NCI-H187 (cell line): ENCODE data around the gene CFAP141.
"Not testable (repeated sequence)": the region's sequence is repeated elsewhere in the genome, so short reads cannot be mapped to it uniquely, and the experiment has no call there.

Source experiments
- DNase-seq, 2 experiments: peaks; one replicate each; lab custom pipeline; 2025; lab: John Stamatoyannopoulos, UW

CFAP141 gene

DNA sequence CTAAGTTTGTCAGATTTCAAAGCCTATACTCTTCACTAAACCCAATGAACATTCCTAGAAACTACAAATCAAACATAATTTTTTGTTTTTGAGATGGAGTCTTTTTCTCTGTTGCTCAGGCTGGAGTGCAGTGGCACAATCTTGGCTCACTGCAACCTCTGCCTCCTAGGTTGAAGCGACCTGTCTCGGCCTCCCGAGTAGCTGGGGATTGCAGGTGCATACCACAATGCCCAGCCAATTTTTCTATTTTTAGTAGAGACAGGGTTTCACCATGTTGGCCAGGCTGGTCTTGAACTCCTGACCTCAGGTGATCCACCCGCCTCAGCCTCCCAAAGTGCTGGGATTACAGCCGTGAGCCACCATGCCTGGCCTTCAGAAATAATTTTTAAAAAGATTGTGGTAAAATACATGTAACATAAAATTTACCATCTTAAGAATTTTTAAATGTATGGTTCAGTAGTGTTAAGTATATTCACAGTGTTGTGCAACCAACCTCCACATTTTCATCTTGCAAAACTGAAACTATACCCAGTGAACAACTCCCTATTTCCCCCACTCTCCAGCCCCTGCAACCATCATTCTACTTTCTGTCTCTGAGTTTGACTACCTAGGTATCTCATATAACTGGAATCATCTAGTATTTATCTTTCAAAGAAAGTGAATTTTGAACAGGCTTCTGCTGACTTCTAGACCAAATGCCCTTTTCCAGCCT lies 2.7 kb upstream of the CFAP141 start:
- DNase-seq: no peak

DNA sequence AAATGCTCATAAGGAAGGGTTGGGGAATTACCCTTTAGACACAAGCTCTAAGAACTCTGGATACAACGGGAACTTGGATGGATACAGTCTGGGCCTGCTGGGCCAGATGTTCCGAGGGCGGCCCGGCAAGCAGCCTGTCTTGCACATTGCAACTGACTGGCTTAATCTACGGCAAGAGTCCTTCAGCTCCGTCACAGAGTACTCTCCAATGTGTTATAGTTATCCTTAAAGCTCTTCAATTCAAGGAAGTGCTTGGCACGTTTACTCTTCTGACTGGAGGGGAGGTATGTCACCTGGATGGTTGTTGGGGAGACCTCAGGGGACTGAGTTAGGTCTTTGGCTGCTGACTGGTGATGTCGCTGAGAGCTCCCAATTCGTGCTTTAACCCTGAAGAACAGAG lies 1.1 kb upstream of the CFAP141 start:
- DNase-seq: no peak

DNA sequence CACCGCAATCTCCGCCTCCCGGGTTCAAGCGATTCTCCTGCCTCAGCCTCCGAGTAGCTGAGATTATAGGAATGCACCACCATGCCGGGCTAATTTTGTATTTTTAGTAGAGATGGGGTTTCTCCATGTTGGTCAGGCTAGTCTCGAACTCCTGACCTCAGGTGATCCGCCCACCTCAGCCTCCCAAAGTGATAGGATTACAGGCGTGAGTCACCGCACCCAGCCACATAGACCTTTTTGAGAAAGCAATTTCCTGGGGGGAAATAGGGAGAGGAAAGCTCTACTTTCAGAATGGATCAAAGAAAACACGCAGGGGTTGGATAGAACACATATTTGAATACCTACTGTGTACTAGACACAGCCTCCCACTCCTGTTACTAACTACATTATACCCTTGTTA lies 355 bp downstream of the CFAP141 start:
- DNase-seq: not testable (repeated sequence)

DNA sequence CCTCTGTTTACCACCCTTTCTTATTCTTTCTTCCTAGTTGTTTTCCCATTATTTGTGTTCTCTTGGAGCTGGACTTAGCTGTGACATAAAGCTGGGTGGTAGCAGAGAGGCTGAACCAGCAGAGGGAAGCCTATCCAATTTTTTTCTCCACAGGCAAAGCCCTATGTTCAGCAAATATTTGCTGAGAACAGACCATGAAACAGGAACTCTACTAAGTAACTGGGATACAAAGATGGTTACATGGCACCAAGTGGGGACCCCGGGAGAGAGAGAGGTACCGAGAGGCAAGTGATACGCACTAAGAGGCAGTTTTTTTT lies 6.6 kb downstream of the CFAP141 start:
- no peak for DNase-seq

DNA sequence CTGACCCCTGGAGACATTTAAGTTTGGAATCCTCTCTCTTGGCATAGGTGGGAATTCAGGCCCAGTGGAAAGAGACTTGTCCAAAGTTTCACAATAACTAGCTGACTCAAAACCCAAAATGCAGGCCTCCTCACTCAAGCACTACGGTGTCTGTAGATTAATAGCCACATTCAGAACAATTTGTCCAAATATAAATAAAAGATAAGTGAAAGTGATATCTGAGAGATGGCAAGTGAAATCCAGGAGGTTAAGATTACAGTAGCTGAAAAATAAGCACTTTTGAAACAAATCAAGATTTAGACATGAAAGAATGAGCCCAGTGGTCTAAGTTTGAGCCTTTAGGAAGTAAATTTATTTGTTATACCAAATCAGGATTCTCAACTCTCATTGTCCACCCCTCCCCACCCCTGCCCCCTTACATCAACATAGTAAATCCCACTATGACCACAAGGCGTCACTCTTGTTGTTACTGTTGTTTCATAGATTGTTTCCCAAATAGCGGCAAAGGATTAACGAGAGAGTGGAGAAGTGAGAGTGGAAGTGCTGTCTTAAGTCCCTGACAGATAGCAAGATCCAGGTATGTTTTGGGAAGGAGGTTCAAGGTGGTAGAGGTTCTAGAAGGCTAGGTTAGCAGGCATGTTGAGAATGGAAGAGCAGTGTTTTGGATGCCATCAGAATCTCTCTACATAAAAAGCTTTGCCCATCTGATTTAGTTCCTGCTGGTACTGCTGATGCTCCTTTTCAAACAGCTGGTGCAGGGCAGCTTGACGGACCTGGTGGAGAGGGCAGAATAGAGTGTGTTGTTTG lies 7.2 kb downstream of the CFAP141 start:
- peak in 1 of 2 experiments; percentile 14 for DNase-seq

DNA sequence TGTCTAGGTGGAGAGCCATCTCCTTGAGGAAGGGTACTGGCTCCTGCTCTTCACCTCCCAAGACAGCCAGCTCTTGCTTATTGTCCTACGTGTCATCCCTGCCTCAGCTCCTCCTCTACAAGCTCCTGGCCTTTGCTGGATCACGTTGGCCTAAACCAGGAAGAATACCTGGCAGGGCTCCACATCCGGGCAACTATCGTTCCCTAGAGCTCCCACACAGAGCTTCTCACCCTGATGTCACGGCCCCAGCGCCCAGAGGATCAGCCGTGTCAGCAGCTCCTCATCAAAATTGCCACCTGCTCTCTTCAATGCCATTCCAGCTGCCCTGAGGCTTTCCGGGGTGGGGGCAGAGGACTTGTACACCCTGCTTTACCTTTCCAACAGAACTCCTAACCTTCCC lies 12.3 kb downstream of the CFAP141 start:
- DNase-seq: no peak

DNA sequence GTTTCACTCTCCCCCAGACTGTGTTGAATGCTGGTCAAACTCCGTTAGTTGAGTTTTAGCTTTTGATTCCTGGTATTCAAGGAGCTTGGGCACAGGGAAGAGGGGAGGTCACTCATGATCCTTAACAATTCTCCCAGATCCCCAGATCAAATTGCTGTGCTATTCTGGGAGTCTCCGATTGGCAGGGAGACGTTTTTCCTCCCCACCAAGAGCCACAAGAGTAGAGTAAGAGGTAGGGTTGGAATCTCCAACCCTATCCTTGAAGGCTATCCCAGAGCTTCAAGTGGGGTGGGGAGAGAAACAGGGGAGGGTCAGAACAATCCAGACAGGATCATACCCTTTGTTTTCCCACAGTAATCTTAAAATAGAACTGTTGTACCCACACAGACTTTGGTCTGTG lies 13.7 kb downstream of the CFAP141 start:
- DNase-seq: no peak

DNA sequence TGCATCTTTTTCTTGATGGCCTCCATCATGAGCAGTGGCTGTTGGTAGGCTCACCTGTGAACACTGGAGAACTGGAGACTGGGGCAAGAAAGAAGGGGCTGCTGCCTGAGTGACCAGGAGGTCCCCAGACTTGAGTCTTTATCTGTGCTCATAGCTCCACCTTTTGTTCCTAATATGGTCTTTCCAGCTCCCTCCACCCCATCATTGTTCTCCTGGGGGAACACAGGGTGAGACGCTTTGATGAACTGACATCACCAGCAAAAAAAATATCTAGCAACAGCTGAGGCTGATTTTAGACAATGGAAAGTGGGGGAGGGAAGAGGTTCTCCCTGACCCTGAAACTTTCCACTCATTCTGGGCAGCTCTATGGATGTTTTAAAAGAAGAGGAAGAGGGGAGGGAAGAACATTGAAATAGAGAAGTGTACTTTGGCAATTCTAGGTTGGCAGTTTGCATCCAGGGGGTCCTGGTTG lies 14.1 kb downstream of the CFAP141 start, which contains the start of gene TPM3:
Gene TPM3 (minus strand): TSS at position 111 of the 472 bp plus-strand sequence. CDS start 82 bp downstream, at position 29.
- DNase-seq: no peak

DNA sequence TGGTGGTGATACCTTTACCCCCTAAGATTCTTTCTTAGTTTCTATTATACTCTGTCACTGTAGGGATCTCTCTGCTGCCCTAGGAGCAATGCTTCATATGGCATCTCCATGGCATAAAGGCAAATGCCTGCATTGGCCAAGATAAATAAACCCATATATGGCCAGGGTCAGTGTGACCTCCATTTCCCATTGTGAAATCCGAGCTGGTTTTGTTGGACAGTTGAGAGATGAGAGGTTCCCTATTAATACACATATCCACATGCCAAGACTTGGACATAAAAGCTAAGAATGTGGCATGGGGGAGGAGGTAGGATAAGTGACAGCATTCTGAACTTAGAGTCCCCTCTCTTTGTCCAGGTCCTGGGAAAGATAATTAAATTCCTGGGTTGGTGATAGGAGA lies 15.6 kb downstream of the CFAP141 start:
- DNase-seq: no peak

DNA sequence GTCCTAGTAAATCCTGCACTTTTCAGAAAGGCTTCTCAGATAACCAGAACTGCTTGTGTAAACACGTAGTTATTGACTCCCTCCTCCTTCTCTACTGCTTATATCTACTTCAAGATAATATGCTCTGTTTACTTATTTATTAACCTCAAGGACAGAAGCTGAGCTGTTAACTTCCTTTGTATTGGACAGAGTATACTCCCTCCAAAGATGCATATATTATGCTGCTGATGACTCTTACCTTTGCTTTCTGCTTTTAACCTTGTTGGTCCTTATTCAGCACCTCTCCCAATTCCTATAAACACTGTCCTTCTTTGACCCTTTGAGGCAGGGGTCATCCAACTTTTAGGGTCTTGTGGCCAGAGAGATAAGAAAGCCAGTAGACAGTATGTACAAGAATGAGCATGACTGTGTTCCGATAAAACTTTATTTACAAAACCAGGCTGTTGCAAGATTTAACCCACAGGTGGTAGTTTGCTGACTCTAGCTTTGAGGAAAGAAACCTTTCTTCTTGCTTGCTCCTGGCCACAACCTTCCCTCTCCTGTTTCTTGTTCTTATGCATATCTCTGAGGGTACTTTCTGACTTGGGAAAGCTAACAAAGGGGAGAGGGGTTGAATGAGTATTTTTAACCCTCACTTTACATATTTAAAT lies 19.2 kb downstream of the CFAP141 start:
- DNase-seq: no peak

DNA sequence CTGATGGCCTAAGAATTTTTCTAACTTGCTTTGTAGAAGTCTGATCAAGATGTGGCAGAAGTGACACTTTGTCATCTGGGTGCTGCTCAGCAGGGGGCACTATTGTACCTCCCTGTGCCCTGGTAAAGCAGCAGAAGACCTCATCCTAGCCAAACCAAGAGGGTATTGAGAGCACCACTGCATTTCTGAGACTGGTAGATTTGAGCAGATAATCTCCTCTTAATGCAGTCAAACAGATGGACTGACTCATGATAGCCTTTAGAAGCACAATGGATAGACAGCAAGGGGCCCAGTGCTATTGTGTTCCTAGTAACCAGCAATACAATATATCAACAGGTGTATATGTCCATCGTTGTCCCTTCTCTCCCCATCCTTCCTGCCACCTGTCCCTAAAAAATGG lies 20.0 kb downstream of the CFAP141 start:
- peak in 1 of 2 experiments; percentile 47 for DNase-seq

DNA sequence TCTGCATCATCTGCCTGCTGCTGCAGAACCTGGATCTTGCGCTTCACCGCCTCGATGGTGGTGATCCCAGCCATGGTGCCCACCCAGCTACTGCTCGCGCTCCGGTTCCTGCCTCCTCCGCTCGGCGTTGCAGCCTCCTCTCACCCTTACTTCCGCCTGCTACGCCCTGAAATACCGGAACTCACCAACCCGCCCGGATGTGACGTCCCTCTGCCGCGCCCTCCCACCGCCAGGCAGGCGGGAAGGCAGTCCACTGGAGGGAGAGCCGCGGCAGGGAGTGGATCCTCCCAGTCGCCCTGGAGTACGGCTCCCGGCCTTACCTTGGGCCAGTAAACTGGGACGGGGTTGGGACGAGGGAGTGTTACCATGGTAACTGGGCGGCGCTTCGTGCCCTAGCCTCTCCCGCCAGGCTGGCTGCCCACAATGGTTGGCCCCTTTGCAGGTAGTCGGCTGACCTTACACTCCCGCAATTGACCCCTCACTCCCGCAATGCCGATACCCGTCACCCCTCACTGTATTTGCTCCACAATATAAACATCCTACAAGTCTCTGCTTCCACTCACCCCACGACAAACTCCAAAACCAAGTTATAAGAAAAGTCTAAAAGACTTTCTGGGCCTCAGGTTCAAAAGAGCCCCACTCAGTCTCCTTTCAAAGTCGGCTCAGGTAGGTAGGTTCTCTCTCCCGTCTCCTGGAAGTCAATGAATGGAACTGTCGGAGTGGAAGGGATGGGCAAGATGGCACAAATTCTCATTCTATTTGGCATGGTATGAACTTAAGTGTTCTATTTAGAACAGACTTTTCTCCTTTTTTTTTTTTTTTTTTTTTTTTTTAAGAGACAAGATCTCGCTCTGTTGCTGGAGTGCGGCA lies 22.9 kb downstream of the CFAP141 start:
- DNase-seq: peak; percentile 99

DNA sequence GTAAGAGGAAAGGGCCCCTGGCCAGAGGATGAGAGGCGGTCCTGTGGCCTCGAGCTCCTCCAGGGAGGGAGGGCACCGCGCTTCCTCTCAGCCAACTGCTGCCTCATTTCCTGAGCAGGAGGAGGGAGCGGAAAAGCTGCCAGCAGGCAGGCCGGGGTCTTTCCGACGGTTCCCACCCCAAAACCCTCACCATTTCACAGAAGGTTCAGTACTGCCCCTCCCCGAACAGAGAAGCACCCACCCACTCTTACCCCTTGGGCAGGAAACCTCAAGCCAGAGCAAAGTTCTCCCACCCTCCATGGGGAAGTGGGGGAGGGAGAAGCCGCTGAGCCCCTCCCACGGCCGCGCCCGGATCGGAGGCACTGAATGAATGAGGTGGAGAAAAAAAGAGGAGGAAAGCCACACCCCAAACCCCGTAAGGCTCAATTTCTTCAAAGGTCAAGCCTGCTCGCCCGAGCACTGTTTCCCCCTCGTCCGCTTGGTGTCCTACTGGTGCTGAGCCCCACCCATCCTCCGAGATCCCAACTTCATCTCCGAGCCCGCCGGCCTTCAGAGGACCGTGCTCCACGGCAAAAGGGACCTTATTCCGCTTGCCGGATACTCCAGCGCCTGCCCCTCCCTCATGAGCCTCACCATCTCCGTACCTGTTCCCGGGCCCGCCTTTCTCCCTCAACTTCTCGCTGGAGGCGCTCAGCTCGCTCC lies 23.6 kb downstream of the CFAP141 start:
- DNase-seq: peak in 1 of 2 experiments; percentile 36

DNA sequence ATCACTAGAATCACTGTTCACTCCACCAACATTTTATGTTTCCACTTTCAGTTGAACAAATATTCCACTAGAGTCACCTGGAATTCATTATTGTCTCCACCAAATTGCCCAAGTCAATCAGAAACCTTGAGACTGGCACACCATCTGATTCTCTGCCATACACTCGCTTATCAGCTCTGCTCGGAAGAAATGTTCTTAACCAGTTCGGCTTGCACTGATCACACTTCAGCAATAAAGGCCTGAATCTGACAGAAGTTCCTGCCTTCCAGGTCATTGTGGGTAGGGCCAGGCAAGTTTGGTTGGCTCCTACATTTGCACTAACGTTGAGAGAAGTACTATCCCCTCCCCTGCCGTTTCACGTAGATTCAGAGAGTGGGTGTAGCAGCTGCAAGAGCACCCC lies 24.2 kb downstream of the CFAP141 start:
- DNase-seq: no peak

DNA sequence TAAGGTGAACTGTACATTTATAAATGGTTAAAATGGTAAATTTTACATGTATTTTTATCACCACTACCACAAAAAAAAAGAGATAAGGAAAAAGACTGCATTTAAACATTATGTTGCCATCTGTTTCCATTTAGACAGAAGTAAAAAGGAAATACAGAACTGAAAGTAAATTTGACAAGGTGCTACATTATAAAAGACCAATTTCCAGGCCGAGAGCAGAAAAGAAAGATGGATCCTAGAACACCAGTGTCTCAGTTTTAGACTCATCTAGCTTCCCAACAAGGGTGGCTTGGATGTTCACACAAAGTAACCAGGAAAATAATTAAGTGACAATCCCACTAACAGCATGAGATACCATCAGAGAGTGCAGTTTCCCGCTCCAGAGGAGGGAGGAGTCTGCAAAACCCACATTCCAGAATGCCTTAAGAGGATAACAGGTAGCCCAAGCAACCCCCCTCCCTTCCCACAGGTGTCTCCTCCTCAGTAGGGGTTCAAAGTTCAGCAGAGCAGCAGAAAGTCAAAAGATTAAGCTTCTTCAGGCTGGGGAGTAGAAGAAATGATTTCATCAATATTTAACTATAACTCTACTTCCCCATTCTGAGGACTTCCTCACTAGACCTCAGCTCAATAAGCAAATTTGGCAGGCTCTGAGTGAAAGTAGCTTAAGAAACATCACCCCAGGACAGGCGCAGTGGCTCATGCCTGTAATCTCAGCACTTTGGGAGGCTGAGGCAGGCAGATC lies 26.0 kb downstream of the CFAP141 start:
- DNase-seq: no peak

DNA sequence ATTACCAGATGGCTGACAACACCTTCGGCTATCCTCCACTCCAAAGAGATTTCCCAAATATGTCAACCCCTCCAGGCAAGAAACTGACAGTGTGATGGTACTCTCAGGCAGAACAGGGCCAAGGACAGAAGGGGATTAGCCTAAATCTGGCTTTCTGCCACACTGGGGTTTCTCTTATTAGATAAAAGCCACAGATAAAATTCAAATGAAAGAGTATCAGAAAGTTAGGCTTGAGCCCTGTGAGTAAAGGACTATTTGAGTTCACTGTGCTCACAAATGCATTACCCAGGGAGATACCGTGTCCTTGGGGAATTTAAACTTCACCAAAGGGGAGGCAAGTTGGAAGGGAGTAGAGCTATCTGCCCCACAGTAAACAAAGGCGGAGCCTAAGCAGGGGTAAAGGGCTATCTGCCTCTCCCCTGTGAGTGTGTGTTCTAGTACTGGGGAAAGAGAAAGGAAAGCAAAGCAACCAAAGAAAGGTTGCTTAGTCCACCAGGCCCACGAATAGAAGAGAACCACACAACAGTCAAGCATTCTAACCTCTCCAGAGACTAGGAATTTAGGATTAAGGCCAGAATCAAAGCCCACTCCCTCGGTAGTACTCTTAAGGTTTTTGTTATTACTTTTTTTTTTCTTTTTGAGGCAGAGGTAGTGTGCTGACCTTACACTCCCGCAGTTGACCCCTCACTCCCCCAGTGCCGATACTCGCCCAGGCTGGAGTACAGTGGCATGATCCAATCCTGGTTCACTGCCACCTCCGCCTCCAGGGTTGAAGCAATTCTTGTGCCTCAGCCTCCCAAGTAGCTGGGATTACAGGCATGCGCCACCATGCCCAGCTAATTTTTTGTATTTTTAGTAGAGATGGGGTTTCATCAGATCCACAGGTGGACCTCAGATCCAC lies 27.0 kb downstream of the CFAP141 start:
- no peak for DNase-seq

DNA sequence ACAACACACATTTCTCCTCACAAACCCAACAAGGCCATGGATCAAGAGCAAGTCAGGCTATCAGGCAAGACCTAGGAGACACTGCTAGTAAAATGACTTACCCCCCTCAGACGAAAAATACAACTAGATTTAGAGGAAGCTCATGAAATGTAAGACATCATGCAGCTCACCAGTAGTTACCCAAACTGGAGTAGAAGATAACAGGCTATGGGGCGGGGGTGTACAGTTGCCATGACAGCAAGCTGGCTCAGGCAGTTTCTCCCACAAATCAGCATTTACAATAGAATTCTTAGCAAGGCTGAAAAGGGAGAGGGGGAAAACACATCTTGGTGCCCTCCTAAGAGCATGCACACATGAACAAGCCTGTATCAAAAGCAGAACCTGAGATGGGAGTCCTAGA lies 28.1 kb downstream of the CFAP141 start:
- no peak for DNase-seq

DNA sequence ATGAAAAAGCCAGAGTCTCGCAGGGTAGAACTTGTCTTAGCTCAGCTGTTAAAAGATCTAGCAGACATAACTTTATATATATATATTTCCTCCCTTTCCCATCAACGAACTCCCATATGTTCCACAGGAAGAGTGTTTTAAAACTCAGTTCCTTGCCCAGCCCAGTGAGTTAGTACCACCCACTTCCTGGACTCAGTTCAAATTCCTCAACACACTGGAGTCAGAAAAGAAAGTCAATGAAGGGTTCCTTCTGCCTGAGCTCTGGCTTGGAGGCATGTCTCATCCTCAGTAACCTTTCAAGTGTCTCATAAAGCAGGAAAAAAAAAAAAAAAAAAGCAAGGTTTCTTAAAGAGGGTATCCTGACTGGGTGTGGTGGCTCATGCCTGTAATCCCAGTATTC lies 29.8 kb downstream of the CFAP141 start:
- DNase-seq: no peak

DNA sequence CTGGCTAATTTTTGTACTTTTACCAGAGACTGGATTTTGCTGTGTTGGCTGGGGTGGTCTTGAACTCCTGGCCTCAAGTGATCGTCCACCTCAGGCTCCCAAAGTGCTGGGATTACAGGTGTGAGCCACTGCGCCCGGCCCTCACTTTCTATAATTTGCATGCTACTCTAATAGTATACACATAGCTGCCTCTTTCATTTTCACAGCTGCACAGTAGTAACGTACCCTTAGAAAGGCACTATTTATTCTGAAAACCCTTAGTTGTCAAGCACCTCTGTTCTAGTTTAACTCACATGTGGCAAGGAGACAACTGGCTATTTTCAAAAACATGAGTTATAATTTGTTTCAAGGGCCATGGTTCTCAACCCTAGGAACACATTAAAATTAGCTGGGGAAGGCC lies 31.5 kb downstream of the CFAP141 start:
- no peak for DNase-seq

DNA sequence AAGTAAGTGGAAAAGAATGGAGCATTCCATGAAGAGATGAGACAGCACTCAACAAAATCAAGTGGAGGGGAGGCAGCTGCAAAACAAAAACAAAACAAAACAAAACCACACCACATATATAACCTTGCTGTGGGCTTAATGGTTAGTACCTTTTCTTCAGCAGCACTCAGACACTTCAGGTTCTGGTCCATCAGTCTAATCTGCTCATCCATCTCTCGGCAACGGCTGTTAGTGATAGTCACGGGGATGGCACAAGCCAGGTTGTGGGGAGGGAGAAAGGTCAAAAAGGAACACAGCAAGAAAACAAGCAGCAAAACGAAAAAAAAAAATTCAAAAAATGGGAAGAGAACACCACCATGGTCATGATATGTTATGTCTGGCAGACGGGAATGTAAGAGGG lies 34.3 kb downstream of the CFAP141 start:
- no peak for DNase-seq
